GM10847 (cell line): ENCODE measurements around the gene ITPR2.

Experiments
- POLR2A ChIP-seq: IDR thresholded peaks from 2 replicates; pipeline ENCODE4 v1.6.1; 2011; ENCODE audit not compliant: insufficient read length; ENCODE audit errors: extremely low read depth

Gene ITPR2

DNA sequence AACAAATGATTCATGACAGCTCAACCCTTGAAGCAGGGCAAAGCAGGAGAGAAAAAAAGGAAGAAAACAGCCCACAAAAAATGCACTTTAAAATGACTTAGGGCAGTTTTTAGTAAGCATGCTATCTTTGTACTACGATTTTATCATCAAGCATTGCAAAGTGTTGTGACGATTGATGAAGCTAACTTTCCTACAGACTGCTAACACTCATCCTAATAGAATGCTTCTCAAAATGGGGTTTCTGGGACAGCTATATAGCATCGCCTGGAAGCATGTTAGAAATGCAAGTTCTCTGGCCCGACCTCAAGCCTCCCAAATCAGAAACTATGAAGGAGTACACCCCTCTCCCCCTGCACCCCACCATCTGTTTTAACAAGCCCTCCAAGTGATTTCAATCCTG lies 381.2 kb downstream of the ITPR2 start:
- no peak for TF ChIP-seq POLR2A

- TF ChIP-seq POLR2A: no peak
Measured at GRCh38 chr12:26445909-26446308, 387.1 kb downstream of the ITPR2 start.

GRCh38 chr12:26443309-26443708 lies 389.7 kb downstream of the ITPR2 start:
- no peak for TF ChIP-seq POLR2A

DNA sequence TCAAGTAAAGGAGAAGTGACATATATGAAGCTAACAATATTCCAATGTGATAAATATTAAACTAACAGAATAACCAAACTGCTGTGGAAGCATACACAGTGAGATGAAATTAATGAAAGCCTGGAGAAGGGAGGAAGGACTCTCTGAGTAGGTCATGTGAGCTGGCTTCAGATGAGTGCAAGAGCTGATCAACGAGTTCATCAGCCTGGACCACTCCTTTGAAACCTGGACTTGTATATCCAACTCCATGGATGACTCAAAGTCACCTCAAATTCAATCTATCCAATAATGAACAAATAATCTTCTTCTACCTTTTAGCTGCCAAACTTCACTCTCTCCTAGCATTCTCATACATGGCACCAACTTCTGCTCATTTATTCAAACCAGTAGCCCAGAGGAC lies 391.6 kb downstream of the ITPR2 start:
- no peak for TF ChIP-seq POLR2A

- no peak for TF ChIP-seq POLR2A
Measured at GRCh38 chr12:26435069-26435404, 398.0 kb downstream of the ITPR2 start.

DNA sequence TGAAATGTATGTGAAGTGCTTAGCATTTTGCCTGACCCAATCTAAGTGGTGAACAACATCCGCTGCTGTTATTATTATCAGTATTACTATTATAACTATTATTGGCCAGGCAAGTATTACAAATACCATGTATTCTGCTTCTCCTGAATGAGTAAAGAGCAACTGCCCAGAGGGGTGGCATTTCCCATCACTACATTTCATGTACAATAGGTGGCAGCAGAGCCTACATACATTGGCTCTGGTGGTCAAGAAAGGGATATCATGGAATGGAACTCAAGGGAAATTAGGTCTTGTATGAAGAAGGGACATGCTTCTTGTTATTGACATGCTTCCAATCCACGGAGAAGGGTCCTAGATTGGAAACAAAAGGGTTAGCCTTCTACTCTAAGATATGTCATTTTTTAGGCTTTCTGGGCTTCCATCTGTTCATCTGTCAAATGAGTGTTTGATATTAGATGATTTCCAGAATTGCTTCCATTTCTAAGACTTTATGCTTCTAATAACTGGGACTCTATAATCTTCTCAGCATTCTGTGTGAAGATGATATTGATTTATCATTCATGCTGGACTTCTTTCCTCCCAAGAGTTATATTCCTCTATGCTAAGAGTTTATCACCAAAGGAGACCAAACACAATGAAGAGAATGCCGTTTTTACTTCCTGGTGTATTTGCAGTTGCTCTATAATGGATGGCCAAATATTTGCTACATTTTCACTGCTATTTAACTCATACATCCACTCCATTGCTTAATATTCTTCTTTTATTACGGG lies 398.5 kb downstream of the ITPR2 start:
- TF ChIP-seq POLR2A: no peak

DNA sequence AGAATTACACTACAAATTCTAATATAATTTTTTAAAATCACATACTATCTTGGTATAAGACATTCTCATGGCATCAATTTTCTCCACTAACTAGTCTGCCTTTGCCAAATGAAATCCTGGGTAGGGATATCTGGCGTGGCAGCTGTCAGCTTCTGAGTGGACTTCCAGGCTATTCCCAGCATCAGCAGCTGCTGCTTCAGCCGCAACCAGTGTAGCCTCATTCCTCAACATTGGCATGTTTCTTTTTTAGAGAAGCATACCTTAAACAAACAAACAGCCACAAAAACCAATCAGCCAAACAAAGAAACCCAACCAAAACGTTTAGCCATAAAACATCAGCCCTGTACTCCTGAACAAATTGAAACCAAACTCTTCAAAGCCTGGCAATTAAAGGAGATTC lies 401.8 kb downstream of the ITPR2 start:
- no peak for TF ChIP-seq POLR2A

- TF ChIP-seq POLR2A: no peak
Measured at GRCh38 chr12:26429070-26429691, 403.8 kb downstream of the ITPR2 start.

DNA sequence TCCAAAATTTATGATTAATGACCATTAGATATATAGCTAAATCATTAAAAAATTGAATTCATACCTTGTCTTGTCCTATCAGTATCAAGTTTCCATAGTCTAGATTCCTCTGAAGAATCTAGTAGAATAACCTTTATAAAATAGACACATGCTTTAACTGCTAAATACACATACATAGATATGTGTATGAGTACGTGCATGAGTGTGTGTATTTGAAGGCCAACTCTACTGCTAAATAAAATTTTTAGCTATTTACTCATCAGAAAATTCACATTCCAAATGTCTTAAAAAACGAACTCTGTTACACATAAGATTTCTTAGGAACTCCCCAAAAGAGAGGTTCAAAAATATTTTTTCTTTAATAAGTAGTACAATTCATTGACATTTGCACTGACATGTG lies 404.6 kb downstream of the ITPR2 start:
- no peak for TF ChIP-seq POLR2A

GRCh38 chr12:26426652-26427051 lies 406.3 kb downstream of the ITPR2 start:
- TF ChIP-seq POLR2A: no peak

- TF ChIP-seq POLR2A: no peak
Measured at GRCh38 chr12:26425587-26426260, 407.3 kb downstream of the ITPR2 start.

DNA sequence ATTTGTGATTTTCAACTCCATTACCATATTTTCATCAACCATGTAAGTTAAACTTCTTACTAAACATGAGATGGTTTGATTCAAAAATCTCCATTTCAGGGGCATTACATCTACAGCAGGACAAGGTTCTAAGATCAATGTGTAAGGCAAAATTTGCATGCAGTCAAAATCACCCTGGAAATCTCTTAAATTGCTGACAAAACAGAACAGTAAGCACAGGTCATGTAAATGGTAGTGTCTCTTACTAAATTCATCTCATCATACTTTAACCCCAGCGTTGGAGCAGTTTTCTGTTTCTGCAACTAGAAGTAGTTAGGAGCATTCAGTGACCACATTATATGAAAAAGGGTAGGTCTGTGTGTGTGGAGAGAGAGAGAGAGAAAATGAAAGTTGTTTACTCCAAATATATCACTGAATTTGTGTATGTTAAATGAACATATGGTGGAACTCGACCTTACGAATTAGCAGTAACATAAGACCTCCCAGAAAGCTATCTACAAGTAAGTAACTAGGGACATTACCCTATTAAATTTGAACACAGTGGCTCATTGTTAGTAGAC lies 410.1 kb downstream of the ITPR2 start:
- no peak for TF ChIP-seq POLR2A

- no peak for TF ChIP-seq POLR2A
Measured at GRCh38 chr12:26416550-26416949, 416.4 kb downstream of the ITPR2 start.

DNA sequence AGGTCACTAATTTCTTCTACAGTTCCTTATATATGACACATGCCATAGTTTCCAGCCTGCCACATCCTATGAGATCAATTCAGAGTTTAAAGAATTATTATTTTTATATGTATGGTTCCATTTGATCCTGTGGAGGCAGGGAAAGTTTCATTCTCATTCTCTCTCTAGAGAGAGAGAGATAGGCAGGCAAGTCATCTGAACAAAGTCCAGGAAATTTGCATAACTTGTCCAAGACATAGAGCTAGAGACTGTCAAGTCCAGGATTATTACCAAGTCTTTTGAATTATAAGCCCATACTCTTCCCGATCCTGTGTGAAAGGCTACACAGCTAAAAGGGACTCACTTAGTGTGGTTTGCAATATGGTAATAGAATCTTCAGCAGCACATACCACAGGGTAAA lies 422.3 kb downstream of the ITPR2 start:
- no peak for TF ChIP-seq POLR2A

DNA sequence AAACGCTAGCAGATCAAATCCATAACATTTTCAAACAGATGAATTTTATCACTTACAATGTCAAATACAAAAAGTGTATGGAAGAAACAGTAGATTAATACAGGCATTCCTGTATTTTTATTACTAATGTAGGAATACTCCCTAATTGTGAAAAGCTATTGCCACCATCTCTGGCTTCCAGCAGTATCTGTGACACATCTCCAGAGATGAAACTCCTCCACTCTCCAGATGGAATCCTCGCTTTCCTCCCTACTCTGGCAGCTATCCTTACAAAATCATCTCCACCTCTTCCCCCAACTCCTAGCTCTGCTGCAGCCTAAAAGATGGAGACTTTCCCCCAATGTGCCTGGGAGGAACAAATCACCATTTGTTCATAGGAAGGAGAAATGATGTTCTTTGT lies 426.2 kb downstream of the ITPR2 start:
- TF ChIP-seq POLR2A: no peak

- TF ChIP-seq POLR2A: no peak
Measured at GRCh38 chr12:26406391-26406790, 426.6 kb downstream of the ITPR2 start.
